Measurements from ENCODE around the gene NDOR1.
"Not testable (repeated sequence)": the region's sequence is repeated elsewhere in the genome, so short reads cannot be mapped to it uniquely, and the experiment has no call there.

NDOR1 gene

DNA sequence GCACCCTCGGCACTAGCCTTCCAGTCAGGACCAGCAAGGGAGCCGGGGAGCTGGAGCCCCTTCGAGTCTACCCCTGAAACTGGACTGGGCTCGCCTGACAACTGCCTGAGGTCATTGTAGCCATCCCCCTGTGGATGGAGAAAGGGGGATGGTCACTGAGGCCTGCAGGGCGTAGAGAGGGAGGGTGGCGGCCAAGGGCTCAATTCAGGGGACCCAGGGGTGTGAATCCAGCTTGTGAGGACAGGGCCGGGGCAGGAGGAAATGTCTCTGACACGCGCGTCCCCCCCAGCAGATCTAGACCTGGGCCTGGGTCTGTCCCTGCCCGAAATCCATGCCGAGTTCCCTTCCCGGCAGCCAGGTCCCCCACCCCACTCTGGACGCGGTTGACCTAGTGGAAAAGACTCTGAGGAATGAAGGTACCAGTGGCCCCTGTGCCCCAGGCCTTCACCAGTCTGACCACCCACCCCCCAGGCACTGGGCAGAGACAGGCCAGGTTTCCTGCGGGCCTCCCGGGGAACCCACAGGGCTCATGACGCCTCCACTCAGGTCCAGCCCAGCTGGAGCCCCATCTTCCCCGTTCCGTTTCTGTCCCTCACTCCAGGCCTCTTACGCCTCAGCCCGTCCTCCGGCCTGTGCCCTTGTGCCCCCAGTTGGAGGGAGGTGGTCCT lies 26.0 kb downstream of the NDOR1 start:
- no peak for DNase-seq (ENCODE audit: low read depth, low spot score)

DNA sequence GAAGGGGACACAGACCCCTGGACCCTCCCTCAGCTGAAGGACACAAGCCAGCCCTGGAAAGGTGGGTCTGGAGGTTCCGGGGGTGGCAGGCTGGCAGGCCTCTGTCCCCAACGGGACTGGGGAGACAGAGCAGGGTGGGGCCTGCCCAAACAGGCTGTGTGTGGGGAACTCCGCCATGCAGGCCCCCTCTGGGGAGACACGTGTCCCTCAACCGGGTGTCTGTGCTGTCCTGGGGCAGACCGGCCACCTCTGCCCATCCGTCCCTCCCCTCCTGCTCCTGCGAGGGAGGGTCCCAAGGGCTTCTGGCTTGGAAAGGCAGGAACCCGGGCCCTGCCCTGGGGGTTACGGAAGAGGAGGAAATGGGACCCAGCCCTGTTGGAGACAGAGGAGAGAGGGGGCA lies 26.6 kb downstream of the NDOR1 start:
- no peak for DNase-seq (ENCODE audit: low read depth, low spot score)

DNA sequence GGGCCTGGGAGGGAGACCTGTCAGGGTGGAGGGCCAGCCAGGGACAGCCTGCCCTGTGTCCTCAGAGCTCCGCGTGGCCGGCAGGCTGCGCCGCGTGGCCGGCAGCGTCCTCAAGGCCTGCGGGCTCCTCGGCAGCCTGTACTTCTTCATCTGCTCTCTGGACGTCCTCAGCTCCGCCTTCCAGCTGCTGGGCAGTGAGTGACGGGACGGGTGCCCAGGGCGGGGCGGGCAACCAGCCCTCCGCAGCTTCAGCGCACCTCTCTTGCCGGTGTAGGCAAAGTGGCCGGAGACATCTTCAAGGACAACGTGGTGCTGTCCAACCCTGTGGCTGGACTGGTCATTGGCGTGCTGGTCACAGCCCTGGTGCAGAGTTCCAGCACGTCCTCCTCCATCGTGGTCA lies 27.0 kb downstream of the NDOR1 start:
- DNase-seq (ENCODE audit: low read depth, low spot score), result no peak

DNA sequence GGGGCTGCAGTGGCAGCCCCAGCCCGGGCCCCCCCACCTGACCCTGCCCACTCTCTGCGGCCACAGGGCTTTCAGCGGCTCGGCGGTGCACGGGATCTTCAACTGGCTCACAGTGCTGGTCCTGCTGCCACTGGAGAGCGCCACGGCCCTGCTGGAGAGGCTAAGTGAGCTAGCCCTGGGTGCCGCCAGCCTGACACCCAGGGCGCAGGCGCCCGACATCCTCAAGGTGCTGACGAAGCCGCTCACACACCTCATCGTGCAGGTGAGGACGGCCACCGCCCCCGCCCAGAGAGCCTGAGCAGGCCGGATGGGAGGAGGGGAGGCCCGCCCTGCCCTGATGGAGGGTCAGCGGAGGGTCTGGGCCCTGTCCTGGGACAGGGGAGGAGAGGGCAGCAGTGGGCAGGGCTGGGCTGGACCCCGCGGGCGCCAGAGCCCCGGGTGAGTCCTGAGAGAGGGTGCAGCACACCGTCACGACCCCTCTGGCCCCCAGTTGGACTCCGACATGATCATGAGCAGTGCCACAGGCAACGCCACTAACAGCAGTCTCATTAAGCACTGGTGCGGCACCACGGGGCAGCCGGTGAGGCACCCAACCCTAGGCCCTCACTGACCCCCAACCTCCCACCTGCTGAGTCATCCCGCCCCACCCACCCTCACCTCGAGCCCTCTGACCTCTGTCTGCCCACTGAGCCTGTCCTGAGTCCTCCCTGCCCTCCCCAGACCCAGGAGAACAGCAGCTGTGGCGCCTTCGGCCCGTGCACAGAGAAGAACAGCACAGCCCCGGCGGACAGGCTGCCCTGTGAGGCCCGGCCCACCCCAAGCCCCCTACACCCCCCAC lies 27.9 kb downstream of the NDOR1 start:
- DNase-seq (ENCODE audit: low read depth, low spot score), result no peak

DNA sequence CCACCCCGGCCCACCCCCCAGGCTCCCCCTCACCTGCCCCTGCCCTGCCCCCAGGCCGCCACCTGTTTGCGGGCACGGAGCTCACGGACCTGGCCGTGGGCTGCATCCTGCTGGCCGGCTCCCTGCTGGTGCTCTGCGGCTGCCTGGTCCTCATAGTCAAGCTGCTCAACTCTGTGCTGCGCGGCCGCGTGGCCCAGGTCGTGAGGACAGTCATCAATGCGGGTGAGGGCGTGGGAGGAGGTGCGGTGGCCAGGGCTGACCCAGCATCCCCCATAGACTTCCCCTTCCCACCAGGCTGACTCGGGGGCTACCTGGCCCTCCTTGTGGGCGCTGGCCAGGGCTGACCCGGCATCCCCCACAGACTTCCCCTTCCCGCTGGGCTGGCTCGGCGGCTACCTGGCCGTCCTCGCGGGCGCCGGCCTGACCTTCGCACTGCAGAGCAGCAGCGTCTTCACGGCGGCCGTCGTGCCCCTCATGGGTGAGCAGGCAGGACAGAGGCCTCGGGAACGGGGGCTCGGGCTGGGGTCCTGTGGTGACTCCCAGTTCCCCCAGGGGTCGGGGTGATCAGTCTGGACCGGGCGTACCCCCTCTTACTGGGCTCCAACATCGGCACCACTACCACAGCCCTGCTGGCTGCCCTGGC lies 28.7 kb downstream of the NDOR1 start:
- DNase-seq (ENCODE audit: low read depth, low spot score), result no peak

DNA sequence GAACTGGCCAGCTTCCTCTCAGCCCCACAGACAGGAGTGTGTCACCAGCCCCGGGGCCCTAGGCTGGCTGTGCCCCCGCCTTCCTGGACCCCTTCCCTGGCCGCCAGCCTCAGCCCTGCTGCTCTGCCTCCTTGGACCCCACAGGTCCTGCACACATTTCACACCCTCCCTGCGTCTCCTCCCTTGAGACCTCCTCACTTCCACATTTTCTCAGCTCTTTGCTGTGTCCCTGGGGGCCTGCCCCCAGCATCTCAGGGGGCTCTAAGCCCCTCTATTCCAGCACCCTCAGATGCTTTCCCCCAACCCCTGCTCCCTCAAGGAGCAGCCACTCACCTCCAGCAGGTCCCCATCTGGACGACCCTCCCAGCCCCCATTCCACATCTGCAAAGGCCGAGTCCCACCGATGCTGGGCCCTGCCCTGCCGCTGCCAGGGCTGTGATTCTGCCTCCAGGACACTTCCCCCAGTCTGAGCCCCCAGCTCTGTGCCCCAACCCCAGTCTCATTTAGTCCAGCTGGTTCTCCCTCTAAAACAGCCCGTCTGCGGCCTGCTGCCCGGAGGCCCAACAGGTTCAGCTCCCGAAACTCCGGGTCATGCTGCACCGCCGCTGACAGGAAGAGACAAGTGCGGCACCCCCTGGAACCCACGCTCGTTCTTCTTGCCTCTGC lies 29.4 kb downstream of the NDOR1 start:
- DNase-seq (ENCODE audit: low read depth, low spot score), result no peak

DNA sequence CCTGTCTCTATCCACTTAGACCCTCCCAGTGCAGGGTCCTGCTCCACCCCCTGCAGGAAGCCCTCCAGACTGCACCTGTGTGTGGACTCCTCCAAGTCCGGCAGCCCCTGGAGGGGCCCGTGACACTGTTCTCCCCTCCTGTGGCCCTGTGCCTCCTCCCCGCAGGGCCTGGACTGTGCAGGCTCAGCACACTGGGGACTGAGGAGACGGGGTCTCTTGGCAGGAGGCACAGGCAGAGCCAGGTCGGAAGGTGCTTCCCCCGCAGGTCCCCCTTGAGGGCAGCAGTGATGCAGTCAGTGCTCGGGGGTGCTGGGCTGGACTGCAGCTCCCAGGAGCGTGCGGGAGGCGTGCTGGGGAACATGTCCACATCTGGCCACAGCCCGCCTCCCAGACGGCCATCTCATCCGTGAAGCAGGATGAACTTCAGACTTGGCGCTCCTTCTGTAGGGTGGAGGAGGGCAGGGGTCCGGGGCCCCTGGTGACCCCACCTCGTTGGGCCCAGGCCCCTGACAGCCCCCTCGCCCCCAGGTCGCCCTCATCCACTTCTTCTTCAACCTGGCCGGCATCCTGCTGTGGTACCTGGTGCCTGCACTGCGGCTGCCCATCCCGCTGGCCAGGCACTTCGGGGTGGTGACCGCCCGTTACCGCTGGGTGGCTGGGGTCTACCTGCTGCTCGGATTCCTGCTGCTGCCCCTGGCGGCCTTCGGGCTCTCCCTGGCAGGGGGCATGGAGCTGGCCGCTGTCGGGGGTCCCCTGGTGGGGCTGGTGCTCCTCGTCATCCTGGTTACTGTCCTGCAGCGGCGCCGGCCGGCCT lies 30.1 kb downstream of the NDOR1 start:
- no peak for DNase-seq (ENCODE audit: low read depth, low spot score)

DNA sequence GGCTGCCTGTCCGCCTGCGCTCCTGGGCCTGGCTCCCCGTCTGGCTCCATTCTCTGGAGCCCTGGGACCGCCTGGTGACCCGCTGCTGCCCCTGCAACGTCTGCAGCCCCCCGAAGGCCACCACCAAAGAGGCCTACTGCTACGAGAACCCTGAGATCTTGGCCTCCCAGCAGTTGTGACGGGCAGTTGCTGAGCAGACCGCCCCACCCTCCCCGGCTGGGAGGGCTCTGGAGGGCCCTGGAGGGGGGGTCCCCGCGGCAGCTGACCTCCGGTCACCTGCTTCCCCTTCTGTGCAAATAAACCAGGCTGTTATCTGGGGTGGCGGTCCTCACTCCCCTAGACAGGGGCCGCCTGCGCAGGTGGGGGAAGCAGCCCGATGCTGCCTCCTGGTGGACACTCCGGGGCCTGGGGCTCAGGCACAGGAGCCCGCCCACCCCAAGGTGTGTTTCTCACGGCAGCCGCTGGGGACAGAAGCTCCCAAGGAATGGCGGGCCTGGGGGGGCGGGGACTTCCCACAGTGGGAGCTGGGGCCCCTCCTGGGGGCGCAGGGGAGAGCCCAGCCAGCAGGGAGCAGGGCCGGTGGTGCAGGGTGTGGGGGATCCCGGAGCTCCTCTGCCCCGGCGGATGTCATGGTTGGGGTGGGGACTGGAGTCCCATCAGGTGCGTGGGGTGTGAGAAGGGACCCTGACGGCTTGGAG lies 30.9 kb downstream of the NDOR1 start:
- no peak for DNase-seq (ENCODE audit: low read depth, low spot score)

DNA sequence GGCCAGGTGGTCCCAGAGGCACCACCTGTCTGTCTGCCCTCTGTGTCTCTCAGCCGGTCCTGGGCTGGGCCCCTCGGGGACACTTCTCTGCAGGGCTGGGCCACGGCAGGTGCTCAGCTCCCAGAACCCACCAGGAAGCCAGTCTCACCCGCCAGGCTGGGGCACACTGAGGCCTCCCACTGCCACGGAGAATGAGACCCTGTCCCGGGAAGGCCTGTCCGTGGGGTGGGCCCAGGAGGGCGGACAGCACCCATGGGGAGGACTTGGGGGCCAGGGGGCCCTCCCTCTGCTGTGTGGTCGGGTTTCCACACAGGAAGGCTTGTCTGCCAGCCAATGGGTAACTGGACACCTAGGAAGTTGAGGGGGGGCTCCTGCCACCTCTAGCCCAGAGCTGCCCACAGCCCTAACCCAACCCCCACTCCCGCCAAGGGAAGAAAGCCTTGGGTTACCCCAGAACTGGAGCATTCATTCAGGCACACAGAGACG lies 31.5 kb downstream of the NDOR1 start:
- no peak for DNase-seq (ENCODE audit: low read depth, low spot score)

DNA sequence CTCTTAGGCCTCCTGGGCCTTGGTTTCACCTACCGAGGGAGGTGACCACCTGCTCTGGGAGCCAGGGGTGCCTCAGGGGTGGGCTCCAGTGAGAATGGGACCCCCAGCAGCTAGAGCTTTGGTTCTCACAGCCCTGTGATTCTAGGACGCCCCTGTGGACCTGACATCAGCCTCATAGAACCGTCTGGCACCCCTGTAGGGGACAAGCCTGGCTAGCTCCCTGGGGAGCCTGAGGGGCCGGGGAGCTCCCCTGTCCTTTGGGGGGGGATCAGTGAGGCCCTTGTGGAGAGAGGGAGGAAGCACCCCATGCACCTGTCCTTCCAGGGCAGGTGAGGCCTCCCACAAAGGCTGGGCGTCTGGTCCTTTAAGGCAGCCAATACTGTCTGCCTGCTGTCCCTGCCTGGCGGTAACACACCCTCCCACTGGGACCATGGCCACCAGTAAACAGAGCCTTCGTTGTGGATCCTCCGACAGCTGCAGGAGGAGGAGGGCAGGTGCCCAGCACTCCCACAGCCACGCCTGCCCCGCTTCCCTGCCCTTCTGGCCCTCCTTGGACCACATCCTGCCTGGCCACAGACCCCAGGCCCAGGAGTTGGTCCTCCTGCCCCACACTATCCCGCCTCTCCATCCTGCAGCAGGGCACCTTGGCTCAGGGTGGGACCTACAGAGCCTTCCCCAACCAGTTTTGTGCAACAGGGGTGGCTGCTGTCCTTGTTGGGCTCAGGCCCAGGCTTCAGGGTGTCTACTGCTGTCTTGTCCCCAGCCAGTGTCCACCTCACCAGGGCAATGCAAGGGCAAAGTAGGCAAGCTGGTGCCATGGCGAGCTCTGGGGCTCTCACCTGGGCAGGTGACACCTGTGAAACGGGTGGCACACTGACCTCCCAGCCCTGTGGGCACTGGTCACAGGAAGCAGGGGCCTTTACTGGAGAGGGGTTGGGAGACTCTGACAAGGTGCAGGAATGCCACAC lies 32.5 kb downstream of the NDOR1 start:
- DNase-seq (ENCODE audit: low read depth, low spot score), result no peak

DNA sequence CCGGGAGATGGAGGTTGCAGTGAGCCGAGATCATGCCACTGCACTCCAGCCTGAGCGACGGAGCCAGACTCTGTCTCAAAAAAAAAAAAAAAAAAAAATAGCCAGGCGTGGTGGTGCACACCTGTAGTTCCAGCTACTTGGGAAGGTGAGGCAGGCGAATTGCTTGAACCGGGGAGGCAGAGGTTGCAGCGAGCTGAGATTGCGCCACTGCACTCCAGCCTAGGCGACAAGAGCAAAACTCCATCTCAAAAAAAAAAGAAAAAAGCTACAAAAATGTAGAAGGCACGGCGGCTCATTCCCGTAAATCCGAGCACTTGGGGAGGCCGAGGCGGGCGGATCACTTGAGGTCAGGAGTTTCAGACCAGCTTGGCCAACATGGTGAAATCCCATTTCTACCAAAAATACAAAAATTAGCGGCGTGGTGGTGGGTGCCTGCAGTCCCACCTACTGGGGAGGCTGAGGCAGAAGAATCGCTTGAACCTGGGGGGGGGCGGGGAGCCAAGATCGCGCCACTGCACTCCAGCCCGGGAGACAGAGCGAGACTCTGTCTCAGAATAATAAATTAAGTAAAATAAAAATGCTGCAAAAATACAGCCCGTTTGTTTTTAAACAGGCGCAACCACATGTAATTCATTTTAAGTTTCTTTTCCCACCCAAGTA lies 34.2 kb downstream of the NDOR1 start:
- not testable (repeated sequence) for DNase-seq (ENCODE audit: low read depth, low spot score)

DNA sequence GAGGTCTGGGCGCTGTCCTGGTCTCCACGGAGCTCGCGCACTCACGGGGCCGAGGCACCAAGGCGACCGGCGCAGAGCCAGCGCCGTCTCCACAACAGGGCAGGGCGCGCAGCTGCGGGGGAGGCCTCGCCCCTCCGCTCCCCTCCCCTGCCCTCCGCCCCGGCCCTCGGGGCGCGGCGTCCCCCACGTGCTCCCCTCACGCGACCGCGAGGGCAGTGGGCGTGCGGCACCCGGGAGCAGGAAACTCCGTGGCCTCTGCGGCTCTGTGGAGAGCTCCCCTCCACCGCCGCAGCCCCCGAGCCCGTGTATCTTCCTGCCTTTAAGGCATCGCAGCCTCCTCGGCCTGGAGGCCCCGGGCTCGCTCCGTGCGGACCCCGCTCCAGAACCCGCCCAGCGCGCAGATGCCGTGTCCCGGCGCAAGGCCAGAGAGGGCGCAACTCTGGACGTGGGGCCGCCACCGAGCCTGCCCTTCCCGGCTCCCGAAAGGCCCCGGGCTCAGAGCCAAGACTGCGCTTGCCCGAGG lies 34.9 kb downstream of the NDOR1 start:
- no peak for DNase-seq (ENCODE audit: low read depth, low spot score)

DNA sequence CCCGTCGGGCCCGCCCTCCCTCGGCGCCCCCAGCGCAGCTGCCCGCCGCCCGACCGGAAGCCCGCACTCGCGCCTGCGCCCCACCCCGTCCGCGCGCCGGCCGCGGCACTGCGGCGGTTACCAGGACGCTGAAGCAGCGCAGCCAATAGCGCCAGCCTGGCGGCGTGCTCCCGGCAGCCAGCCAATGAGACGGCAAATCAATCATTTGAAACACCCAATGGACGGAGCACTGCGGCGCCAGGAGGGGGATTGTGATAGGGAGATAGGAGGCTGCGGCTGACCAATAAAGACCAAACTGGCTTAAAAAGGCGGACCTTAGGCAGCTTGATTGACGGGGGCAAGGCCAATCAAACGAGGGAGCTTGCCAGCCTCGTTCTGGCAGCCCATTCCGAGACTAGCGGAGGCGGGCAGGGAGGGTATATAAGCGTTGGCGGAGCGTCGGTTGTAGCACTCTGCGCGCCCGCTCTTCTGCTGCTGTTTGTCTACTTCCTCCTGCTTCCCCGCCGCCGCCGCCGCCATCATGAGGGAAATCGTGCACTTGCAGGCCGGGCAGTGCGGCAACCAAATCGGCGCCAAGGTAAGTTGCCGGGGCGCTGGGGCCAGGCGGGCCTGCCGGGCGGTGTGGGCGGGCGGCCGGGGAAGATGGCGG lies 35.5 kb downstream of the NDOR1 start, which contains the start of gene TUBB4B:
Gene TUBB4B, plus strand, starts transcription at position 447 of the 649 bp plus-strand sequence. Its CDS starts 74 bp downstream, at position 521.
- peak; percentile 100 for DNase-seq (ENCODE audit: low read depth, low spot score)

DNA sequence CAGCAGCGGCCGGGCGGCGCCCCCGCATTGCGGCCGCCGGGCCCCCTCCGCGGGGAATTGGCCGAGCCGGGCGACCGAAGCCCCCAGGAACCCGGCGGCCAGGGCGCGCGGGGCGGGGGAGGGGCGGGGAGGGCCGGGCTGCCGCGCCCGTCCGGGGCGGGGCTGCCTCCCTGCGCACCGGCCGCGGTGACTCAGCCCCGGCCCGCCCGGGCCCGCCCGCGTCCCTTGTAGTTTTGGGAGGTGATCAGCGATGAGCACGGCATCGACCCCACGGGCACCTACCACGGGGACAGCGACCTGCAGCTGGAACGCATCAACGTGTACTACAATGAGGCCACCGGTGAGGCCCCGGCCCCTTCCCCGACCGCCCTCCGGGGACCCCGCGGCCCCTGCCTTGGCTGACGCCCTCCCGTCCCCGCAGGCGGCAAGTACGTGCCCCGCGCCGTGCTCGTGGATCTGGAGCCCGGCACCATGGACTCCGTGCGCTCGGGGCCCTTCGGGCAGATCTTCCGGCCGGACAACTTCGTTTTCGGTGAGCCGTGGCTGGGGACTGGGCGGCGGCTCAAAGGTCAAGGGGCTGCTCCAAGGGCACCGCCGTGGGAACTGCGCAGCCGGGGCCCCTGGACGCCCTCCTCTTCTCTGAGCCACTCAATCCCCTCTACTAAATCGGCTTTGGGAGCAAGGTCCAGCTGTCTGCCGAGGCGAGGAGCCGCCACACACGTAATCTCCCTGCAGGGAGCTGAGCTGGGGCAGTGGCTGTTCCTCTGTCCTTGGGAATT lies 36.2 kb downstream of the NDOR1 start:
- DNase-seq (ENCODE audit: low read depth, low spot score), result no peak

DNA sequence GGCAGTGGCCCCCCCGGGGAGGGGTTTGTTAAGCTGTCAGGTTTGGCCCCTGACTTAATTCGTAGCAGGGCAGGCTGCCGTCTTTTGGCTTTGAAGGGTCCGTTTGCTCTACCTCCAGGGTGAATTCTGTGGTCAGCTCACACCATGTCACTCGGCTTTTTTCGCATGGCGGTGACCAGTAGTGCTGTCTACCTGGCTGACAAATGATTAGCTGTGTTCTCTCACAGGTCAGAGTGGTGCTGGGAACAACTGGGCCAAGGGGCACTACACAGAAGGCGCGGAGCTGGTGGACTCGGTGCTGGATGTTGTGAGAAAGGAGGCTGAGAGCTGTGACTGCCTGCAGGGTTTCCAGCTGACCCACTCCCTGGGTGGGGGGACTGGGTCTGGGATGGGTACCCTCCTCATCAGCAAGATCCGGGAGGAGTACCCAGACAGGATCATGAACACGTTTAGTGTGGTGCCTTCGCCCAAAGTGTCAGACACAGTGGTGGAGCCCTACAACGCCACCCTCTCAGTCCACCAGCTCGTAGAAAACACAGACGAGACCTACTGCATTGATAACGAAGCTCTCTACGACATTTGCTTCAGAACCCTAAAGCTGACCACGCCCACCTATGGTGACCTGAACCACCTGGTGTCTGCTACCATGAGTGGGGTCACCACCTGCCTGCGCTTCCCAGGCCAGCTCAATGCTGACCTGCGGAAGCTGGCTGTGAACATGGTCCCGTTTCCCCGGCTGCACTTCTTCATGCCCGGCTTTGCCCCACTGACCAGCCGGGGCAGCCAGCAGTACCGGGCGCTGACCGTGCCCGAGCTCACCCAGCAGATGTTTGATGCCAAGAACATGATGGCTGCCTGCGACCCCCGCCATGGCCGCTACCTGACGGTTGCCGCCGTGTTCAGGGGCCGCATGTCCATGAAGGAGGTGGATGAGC lies 37.0 kb downstream of the NDOR1 start:
- DNase-seq (ENCODE audit: low read depth, low spot score), result no peak

DNA sequence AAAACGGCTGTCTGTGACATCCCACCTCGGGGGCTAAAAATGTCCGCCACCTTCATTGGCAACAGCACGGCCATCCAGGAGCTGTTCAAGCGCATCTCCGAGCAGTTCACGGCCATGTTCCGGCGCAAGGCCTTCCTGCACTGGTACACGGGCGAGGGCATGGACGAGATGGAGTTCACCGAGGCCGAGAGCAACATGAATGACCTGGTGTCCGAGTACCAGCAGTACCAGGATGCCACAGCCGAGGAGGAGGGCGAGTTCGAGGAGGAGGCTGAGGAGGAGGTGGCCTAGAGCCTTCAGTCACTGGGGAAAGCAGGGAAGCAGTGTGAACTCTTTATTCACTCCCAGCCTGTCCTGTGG lies 37.7 kb downstream of the NDOR1 start:
- DNase-seq (ENCODE audit: low read depth, low spot score), result not testable (repeated sequence)

Data from brain pericyte (primary cell).